BLaER1 (cell line): Measurements from ENCODE around the gene SOX5.

Source experiments
- H3K27ac ChIP-seq: shearing (Covaris generic); formaldehyde crosslinking; 2 replicates; pipeline ENCODE4 v1.8.1; 2022
- H3K27me3 ChIP-seq: shearing (Covaris generic); formaldehyde crosslinking; 2 replicates; pipeline ENCODE4 v1.8.1; 2022
- H3K36me3 ChIP-seq: shearing (Covaris generic); formaldehyde crosslinking; 2 replicates; pipeline ENCODE4 v1.8.1; 2022
- H3K4me1 ChIP-seq: shearing (Covaris generic); formaldehyde crosslinking; 2 replicates; pipeline ENCODE4 v1.8.1; 2022
- H3K4me2 ChIP-seq: shearing (Covaris generic); formaldehyde crosslinking; 2 replicates; pipeline ENCODE4 v1.8.1; 2022
- H3K4me3 ChIP-seq: shearing (Covaris generic); formaldehyde crosslinking; 2 replicates; pipeline ENCODE4 v1.8.1; 2022
- H3K9ac ChIP-seq: shearing (Covaris generic); formaldehyde crosslinking; 2 replicates; pipeline ENCODE4 v1.8.1; 2022
- H3K9me3 ChIP-seq: shearing (Covaris generic); formaldehyde crosslinking; 2 replicates; pipeline ENCODE4 v1.8.1; 2022
- H4K20me1 ChIP-seq: shearing (Covaris generic); formaldehyde crosslinking; 2 replicates; pipeline ENCODE4 v1.8.1; 2022
- Cebpa-rat ChIP-seq: shearing (Covaris generic); IDR thresholded peaks from 2 replicates; pipeline ENCODE4 v1.8.1; 2022

SOX5 gene

GRCh38 chr12:23611320-23611719 is 338.1 kb downstream of the SOX5 start:
- Histone ChIP-seq H3K4me3 (no peak overlapping the region), H4K20me1 (no peaks in the 10 kb centered on the region), H3K36me3 (no peaks in the 10 kb centered on the region), H3K4me1 (no peaks in the 10 kb centered on the region), H3K27ac (no peak overlapping the region), H3K9me3 (no peaks in the 10 kb centered on the region), H3K27me3 (no peaks in the 10 kb centered on the region), H3K4me2 (no peak overlapping the region), H3K9ac (no peak overlapping the region)
- TF ChIP-seq Cebpa-rat = no peak

DNA sequence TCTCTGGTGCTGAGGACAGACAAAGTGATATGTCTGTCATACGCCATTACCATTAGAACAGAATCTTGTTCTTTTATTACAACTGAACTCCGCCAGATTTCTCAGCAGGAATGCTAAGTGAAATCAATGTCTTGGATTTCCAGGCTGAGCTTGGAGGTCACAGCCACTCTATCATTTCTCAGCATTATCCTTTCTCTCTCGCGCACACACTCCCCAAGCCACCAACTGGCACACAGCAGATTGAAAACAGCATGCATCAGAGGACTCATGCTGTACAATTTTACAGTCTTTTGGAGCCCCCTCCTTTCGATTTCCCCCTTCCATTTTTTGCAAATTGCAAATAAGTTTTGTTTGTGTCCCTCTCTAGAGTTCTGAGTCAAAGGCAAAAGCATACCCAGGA is 348.6 kb downstream of the SOX5 start:
- Histone ChIP-seq H3K4me3 (no peak overlapping the region), H3K9ac (no peak overlapping the region), H3K27me3 (no peaks in the 10 kb centered on the region), H3K4me1 (no peaks in the 10 kb centered on the region), H4K20me1 (no peaks in the 10 kb centered on the region), H3K36me3 (no peaks in the 10 kb centered on the region), H3K27ac (no peak overlapping the region), H3K9me3 (peaks cover 8% of the 10 kb centered on the region), H3K4me2 (no peak overlapping the region)
- no peak for TF ChIP-seq Cebpa-rat

GRCh38 chr12:23596568-23596967 is 352.9 kb downstream of the SOX5 start:
- Histone ChIP-seq H3K27ac (no peak overlapping the region), H3K4me3 (no peak overlapping the region), H3K27me3 (no peaks in the 10 kb centered on the region), H3K9ac (no peak overlapping the region), H3K36me3 (no peaks in the 10 kb centered on the region), H3K4me1 (no peaks in the 10 kb centered on the region), H3K4me2 (no peak overlapping the region), H3K9me3 (peaks cover 8% of the 10 kb centered on the region), H4K20me1 (no peaks in the 10 kb centered on the region)
- no peak for TF ChIP-seq Cebpa-rat

DNA sequence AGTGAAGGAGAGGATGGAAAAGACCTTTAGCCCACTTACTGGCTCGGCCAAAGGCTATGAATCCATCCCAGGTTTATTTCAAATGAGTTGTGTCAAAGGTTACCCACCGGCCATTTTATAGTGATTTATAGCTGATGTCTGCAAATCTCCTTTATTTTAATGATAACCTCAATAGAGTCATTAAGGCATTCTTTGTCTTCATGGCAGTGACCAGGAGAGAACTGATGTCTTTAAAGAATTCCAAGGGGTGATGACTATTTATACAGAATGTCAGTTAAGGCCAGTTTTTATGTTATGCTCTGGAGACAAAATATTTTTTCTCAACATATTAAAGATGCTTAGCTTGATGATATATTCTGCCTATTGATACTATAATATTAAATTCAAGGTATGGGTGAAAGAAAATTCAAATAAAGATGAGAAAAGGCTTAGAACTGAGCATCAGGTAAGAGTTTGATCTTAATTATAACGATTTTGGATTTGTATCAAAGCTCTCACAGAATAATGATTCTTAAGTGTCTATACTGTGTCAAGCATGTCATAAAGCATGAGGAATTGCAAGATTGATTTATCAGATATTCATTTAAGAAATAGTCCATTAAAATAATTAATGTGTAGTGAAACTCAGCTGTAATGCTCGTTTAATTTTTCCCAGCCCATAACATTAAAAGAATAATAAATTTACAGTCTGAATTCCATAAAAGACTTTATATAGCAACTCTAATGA is 361.5 kb downstream of the SOX5 start:
- Histone ChIP-seq H3K9me3 (no peaks in the 10 kb centered on the region), H3K4me3 (no peak overlapping the region)

GRCh38 chr12:23585782-23586163 is 363.7 kb downstream of the SOX5 start:
- Histone ChIP-seq H3K4me2 (no peak overlapping the region), H3K4me3 (no peak overlapping the region), H3K4me1 (no peaks in the 10 kb centered on the region), H3K27me3 (no peaks in the 10 kb centered on the region), H3K9ac (no peak overlapping the region), H3K36me3 (no peaks in the 10 kb centered on the region), H4K20me1 (no peaks in the 10 kb centered on the region), H3K9me3 (no peaks in the 10 kb centered on the region), H3K27ac (no peak overlapping the region)
- no peak for TF ChIP-seq Cebpa-rat

More for the DNA sequence above, 361.5 kb downstream of the SOX5 start:
- H3K27ac ChIP-seq = no peak overlapping the region
- TF ChIP-seq Cebpa-rat = no peak
- no peaks in the 10 kb centered on the region for H3K36me3 ChIP-seq
- H3K27me3 ChIP-seq = no peaks in the 10 kb centered on the region
- H4K20me1 ChIP-seq = no peaks in the 10 kb centered on the region
- no peak overlapping the region for H3K4me2 ChIP-seq
- H3K9ac ChIP-seq = no peak overlapping the region
- H3K4me1 ChIP-seq = no peaks in the 10 kb centered on the region

- H3K4me1 ChIP-seq = no peaks in the 10 kb centered on the region
- H3K9ac ChIP-seq = no peak overlapping the region
- H3K4me3 ChIP-seq = no peak overlapping the region
- H3K9me3 ChIP-seq = no peaks in the 10 kb centered on the region
- no peak for TF ChIP-seq Cebpa-rat
- no peak overlapping the region for H3K27ac ChIP-seq
- no peak overlapping the region for H3K4me2 ChIP-seq
- H3K36me3 ChIP-seq = no peaks in the 10 kb centered on the region
- no peaks in the 10 kb centered on the region for H3K27me3 ChIP-seq
- H4K20me1 ChIP-seq = no peaks in the 10 kb centered on the region
Measured at GRCh38 chr12:23585156-23585781, 364.2 kb downstream of the SOX5 start.

DNA sequence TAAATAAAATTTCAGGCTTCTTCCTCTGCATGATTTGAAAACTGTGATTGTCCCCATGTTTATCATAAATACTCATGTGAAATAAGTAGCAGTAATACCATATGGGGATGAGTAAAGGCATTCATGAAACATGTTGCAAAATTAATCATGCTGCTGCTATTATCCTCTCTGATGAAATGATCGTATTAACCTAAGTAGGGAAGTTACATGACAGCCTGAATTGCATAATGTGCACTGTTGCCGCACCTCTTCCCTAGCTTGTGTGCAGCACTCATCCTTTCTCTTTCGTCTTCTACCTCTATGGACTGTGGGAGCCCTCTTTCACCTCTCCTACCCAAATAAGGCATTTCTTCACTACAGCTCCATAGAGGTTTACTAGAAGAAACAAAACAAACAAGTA is 367.6 kb downstream of the SOX5 start:
- no peaks in the 10 kb centered on the region for H3K9me3 ChIP-seq
- no peak overlapping the region for H3K27ac ChIP-seq
- H3K36me3 ChIP-seq = no peaks in the 10 kb centered on the region
- H3K4me1 ChIP-seq = no peaks in the 10 kb centered on the region
- H3K9ac ChIP-seq = no peak overlapping the region
- no peak overlapping the region for H3K4me2 ChIP-seq
- no peaks in the 10 kb centered on the region for H4K20me1 ChIP-seq
- TF ChIP-seq Cebpa-rat = no peak
- no peak overlapping the region for H3K4me3 ChIP-seq
- H3K27me3 ChIP-seq = no peaks in the 10 kb centered on the region

DNA sequence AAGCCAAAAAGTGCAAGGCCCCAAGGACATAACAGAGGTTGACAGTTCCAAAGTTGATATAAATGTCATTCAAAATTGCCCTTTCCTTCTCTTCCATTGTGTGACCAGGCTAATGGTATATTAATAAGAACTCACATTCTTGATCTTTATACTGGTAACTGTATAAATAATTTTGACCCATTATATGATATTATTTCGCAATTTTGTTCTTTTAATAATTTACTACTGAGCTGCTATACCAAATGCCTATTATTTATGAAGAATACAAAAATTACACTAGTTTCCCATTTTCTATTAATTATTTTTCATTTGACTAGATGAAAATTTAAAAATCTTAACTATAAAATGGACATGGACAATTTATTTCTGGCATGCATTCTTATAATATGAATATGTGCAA is 370.2 kb downstream of the SOX5 start:
- no peaks in the 10 kb centered on the region for H3K9me3 ChIP-seq
- no peak overlapping the region for H3K4me3 ChIP-seq
- TF ChIP-seq Cebpa-rat = no peak
- H3K4me1 ChIP-seq = no peaks in the 10 kb centered on the region
- H3K9ac ChIP-seq = no peak overlapping the region
- no peak overlapping the region for H3K27ac ChIP-seq
- no peaks in the 10 kb centered on the region for H3K36me3 ChIP-seq
- no peaks in the 10 kb centered on the region for H4K20me1 ChIP-seq
- H3K27me3 ChIP-seq = no peaks in the 10 kb centered on the region
- no peak overlapping the region for H3K4me2 ChIP-seq

DNA sequence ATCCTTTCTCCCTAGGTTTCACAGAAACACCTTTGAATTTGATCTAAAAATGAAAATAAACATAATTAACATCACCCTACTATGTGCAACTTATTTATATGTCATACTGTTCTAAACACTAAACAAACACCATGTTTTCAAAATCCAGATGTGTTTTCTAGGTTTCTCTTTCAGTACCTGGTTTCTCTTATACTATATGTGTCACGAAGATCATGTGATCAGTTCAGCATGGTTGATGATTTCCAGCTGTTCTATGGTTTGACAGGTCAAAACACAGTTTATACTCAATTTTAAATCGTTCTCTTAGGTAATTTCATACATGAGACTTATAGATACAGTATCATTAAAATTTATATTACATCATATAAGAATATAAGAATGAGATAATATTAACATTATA is 373.1 kb downstream of the SOX5 start:
- Histone ChIP-seq H3K27me3 (no peaks in the 10 kb centered on the region), H3K4me1 (no peaks in the 10 kb centered on the region), H3K9ac (no peak overlapping the region), H3K27ac (no peak overlapping the region), H3K4me2 (no peak overlapping the region), H3K36me3 (no peaks in the 10 kb centered on the region), H3K4me3 (no peak overlapping the region), H4K20me1 (no peaks in the 10 kb centered on the region), H3K9me3 (no peaks in the 10 kb centered on the region)
- no peak for TF ChIP-seq Cebpa-rat

DNA sequence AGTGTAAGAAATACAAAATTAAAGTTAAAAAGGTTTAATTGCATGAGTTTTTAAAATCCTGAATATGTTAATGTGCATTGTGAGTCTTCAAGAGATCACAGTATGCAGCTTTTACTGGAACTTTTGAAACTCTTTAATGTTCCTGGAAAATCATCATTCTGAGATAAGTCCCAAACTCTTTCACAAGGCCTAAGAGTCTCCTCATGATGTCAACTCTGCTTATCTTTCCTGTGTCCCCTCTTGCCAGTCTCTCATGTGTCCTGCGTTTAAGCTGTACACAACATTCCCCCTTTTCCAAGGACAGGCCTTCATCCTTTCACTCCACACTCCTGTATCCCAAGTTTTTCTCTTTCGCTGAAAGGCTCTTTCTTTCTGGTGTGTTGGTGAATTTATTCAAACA is 380.1 kb downstream of the SOX5 start:
- no peak overlapping the region for H3K9ac ChIP-seq
- H3K4me2 ChIP-seq = no peak overlapping the region
- no peaks in the 10 kb centered on the region for H3K9me3 ChIP-seq
- no peaks in the 10 kb centered on the region for H4K20me1 ChIP-seq
- H3K27ac ChIP-seq = no peak overlapping the region
- H3K27me3 ChIP-seq = no peaks in the 10 kb centered on the region
- H3K4me3 ChIP-seq = no peak overlapping the region
- H3K4me1 ChIP-seq = no peaks in the 10 kb centered on the region
- no peaks in the 10 kb centered on the region for H3K36me3 ChIP-seq
- no peak for TF ChIP-seq Cebpa-rat
